Activated T-helper 1 cell treated with anti-CD3 and anti-CD28 coated beads, Interleukin-12 subunit alpha, Interleukin-12 subunit beta, Interleukin-2, Interleukin-4 antibody, amounts not matched to agents 30 ng/mL and 10 ng/mL and 1 ng/mL, durations not matched to agents 14 hours and 24 hours and 36 hours (primary cell): Measurements from ENCODE around the gene PTTG2. TPM values are rescaled to one million over a fixed set of nuclear protein-coding genes. Genes with fewer than 3 reads are reported as not detected.

Experiments
- DNase-seq: peaks from one replicate; pipeline ENCODE4 v3.0.0; 2021; ENCODE audit warnings: low spot score
- H3K27ac Mint-ChIP-seq: one replicate; pipeline ENCODE4 v1.8.0; 2021; ENCODE audit warnings: mild to moderate bottlenecking, mixed read lengths
- H3K27me3 Mint-ChIP-seq: one replicate; pipeline ENCODE4 v1.8.0; 2022; ENCODE audit warnings: mild to moderate bottlenecking, moderate library complexity, mixed read lengths; ENCODE audit not compliant: insufficient read depth
- H3K36me3 Mint-ChIP-seq: one replicate; pipeline ENCODE4 v1.8.0; 2021; ENCODE audit warnings: low read depth, mixed read lengths
- H3K4me1 Mint-ChIP-seq: one replicate; pipeline ENCODE4 v1.8.0; 2021; ENCODE audit warnings: low read depth, mixed read lengths
- H3K4me3 Mint-ChIP-seq: one replicate; pipeline ENCODE4 v1.8.0; 2021; ENCODE audit warnings: mild to moderate bottlenecking, moderate library complexity, mixed read lengths
- H3K9me3 Mint-ChIP-seq: one replicate; pipeline ENCODE4 v1.8.0; 2021; ENCODE audit warnings: mixed read lengths
- intact Hi-C: fragments of 100-400 bp; cut with micrococcal nuclease; formaldehyde crosslinking; loops from one replicate; pipeline ENCODE4 v1.15.1; 2024
- total RNA-seq: library from RNA; stranded (reverse); gene quantifications from 2 replicates; pipeline ENCODE4 v1.2.3, GENCODE V29; 2022

Gene PTTG2
- total RNA-seq, 1 donor from 2014 or later = 0.29 TPM

DNA sequence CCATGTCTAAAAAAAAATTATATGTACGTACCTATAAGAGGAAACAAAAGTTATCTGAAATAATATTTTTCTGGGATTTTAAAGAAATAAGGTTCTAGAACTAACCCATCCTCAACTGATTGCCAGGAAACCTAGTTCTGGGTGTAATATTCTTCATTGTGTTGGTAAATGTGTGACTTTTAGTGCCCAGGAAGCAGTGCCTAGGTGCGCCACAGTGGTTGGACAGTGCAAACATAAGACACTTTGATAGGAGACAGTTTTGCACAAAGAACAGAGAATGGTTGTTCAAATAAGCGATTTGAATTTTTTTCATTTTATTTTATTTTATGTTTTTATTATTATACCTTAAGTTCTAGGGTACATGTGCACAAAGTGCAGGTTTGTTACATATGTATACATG lies 22.0 kb upstream of the PTTG2 start:
- peaks cover 10% of the 10 kb centered on the region for H3K27me3 Mint-ChIP-seq
- intact Hi-C loops = no loop called here

DNA sequence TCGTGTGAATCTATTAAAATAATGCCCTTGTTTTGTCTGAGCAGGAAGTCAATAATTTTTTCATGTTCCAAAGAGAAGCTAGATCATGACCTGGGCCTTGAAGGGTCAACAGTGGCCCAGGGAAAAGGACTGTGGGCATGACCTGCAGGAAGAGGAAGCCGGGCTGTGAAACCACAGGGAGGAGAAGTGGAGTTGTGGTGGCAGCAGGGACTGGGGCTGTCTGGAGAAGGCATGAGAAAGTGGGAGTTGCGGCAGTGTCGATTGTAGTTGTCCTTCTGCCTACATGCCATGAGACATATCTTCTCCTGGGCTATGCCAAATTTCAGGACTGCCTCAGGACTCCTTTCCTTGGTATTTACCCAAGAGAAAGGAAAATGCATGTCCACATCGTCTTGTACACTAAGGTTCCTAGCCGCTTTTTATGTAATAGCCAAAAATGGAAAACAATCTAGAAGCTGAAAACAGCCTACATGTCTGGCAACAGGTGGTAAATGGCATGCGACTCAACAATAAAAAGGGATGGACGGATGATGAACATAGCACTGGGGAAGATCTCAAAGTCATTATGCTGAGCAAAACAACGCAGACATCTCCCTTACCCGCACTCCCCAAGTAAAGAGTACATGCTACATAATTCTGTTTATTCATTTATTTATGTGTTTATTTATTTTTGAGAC lies 13.6 kb upstream of the PTTG2 start:
- Mint-ChIP-seq H3K27me3 (peaks cover 1% of the 10 kb centered on the region), H3K27ac (no peak overlapping the region), H3K9me3 (no peaks in the 10 kb centered on the region), H3K4me1 (peaks cover 7% of the 10 kb centered on the region), H3K36me3 (peaks cover 1% of the 10 kb centered on the region), H3K4me3 (no peak overlapping the region)
- intact Hi-C loops = no loop called here
- no peak for DNase-seq

More for the DNA sequence above, 22.0 kb upstream of the PTTG2 start:
- no peaks in the 10 kb centered on the region for H3K4me1 Mint-ChIP-seq
- peaks cover 9% of the 10 kb centered on the region for H3K36me3 Mint-ChIP-seq
- no peak overlapping the region for H3K4me3 Mint-ChIP-seq
- H3K27ac Mint-ChIP-seq = no peak overlapping the region
- peaks cover 12% of the 10 kb centered on the region for H3K9me3 Mint-ChIP-seq
- DNase-seq = no peak

DNA sequence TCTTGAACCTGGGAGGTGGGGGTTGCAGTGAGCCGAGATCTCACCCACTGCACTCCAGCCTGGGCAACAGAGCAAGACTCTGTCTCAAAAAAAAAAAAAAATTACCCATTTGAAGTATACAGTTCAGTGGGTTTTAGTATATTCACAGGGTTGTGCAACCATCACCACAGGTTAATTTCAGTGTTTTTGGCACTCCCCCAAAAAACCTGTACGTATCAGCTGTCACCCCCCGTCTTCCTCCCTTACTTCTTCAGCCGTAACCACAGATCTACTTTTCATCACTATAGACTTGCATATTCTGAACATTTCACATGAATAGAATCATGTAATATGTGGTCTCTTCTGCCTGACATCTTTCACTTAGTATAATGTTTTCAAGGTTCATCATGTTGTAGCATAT lies 11.7 kb upstream of the PTTG2 start:
- Mint-ChIP-seq H3K36me3 (peaks cover 7% of the 10 kb centered on the region), H3K9me3 (no peaks in the 10 kb centered on the region), H3K27ac (no peak overlapping the region), H3K4me1 (peaks cover 7% of the 10 kb centered on the region), H3K4me3 (no peak overlapping the region), H3K27me3 (no peaks in the 10 kb centered on the region)
- intact Hi-C loops = no loop called here
- DNase-seq = no peak

DNA sequence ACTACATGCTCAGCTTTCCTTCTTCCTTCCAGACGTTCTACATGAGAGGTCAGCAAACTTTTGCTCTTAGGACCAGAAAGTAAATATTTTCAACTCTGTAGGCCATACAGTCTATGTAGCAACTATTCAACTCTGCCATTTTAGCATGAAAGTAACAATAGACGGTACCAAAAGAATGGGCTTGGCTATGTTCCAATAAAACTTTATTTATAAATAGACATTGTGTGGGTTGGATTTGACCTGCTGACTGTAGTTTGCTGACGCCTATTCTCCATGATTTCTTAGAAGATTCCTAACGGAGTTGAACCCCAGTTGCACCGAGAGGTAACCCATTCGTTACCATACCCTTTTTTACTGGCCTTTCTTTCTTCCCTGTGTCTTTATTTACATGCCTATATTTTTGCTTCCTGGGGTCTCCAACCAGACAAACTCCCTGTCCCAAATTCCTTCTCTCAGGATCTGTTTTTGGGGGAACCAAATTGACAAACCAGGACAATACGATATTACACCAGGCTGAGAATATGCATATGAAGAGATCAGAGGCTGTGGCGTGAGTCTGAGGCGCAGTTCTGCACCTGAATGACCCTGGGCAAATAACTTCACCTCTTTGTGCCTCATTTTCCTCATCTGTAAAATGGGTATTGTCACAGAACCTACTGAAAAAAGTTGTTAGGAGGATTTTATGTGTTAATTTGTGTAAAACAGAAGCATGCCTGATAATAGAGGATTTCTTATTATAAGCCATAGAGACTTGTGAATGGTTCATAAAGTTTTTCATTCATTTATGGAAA lies 10.4 kb upstream of the PTTG2 start:
- peaks cover 7% of the 10 kb centered on the region for H3K9me3 Mint-ChIP-seq
- H3K4me3 Mint-ChIP-seq = no peak overlapping the region
- intact Hi-C loops = no loop called here
- no peak for DNase-seq
- H3K27ac Mint-ChIP-seq = no peak overlapping the region
- no peaks in the 10 kb centered on the region for H3K27me3 Mint-ChIP-seq
- H3K36me3 Mint-ChIP-seq = peaks cover 7% of the 10 kb centered on the region
- H3K4me1 Mint-ChIP-seq = peaks cover 15% of the 10 kb centered on the region

DNA sequence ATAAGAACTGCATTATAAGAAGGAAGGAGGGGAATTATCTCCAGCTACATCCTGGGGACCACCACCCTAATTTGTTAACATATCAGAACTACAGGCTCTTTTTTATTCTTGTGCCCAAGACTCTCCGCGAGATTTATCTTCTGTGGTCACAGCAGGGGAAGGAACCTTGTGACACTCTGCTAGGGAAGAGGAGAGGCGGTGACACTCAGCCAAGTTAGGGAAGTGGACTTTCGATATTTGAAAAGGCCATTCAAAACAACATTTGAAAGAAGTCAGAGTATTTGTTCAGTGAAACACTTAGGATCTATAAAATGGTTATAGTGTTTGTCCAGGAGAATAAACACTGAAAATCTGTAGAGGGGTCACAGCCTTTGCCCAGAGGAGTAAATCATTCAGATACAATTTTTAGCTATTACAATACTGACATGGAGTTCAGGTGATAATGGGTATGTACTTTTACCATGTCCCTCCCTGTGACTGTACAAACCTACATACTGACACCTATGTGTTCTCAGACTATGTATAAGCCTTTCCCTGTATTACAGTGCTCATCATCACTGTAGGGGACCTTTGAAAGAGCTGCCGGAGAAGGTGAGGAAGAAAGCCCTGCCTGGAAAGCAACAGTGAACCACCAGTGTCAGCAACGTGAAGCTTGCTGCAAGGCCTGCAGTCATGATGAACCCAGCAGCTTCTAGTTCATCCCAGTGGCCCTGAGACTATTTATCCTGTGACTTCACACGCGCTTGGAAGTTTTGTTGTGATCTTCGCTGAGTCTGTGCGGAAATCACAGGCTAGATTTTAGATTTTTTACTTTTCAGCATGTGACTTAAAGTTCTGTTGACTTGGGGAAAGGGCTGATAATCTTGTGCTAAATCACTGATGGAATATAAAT lies 8.5 kb upstream of the PTTG2 start:
- H3K36me3 Mint-ChIP-seq = peaks cover 7% of the 10 kb centered on the region
- intact Hi-C loops = no loop called here
- no peaks in the 10 kb centered on the region for H3K27me3 Mint-ChIP-seq
- peaks cover 8% of the 10 kb centered on the region for H3K4me1 Mint-ChIP-seq
- no peak overlapping the region for H3K4me3 Mint-ChIP-seq
- DNase-seq = no peak
- no peak overlapping the region for H3K27ac Mint-ChIP-seq
- peaks cover 7% of the 10 kb centered on the region for H3K9me3 Mint-ChIP-seq

DNA sequence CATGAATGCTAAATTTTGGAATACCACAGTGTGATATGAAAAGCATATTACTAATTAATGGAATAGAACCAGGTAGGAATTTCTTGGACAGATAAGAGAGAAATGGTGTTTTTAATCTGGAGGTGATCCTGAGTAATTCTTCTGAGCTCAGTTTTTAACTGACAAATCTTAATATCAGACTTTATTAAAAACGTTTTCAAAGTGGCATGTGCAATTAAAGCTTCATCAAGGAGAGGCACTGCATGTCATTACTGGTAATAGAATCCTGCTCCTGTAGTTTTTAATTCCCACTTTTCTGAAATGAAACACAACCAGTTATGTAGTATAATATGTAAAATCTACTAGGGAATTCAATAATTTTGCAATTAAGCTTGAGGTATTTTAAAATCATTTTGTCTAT lies 7.0 kb upstream of the PTTG2 start:
- Mint-ChIP-seq H3K4me1 (peaks cover 8% of the 10 kb centered on the region), H3K9me3 (peaks cover 7% of the 10 kb centered on the region), H3K27me3 (no peaks in the 10 kb centered on the region), H3K27ac (no peak overlapping the region), H3K36me3 (peaks cover 7% of the 10 kb centered on the region), H3K4me3 (no peak overlapping the region)
- intact Hi-C loops = no loop called here
- DNase-seq = no peak

DNA sequence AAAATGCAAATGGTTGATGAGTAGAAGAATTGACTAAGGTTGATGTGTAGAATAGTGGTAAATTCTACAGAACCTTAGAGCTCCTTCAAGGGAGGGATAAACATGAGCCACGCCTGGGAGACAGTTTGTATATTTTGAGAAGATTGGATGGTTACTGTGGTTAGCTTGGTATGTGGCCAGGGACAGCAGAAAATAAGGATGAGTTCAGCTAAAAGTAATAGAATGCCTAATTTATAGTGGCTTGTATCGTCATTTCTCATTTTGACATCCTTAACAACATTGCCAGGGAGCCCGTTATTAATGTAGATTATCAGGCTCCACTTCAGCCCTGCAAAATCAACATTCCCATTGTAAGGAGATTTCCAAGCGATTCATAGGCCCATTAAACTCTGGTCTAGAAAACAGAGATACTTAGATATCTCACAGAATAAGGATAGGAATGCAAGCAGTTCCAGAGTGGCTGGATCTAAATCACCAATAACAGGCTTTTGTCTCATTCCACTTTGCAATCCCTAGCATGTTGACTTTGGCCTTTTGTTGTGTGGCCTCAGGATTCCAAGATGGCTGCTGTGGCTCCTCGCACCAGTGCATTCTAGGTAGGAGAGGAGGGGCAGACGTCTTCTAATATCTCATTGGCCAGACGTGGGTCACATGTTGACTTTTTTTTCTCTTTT lies 6.4 kb upstream of the PTTG2 start:
- Mint-ChIP-seq H3K4me3 (no peak overlapping the region), H3K27ac (no peak overlapping the region)
- intact Hi-C loops = loop anchor here (1.0 kb wide), 1 partner anchor 62 kb away; the partner anchor contains the start of gene TBC1D1

DNA sequence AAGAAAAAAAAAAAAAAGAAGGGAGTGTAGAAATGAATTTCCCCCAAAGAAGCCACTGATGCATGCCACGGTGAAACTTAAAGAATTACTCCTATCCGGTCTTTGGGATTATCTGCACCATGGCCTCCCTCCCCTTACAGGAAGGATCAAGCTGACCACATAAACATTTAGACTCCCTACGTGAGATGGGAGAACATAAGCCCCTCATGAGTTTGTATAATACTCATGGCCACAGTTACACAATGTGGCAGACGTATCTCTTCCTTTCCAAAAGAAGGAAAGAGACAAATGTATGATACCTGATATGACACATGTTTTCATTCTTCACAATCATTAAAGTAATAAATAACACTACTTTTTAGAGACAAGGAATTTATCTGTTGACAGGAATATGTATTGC lies 3.3 kb upstream of the PTTG2 start:
- intact Hi-C loops = no loop called here
- Mint-ChIP-seq H3K9me3 (peaks cover 7% of the 10 kb centered on the region), H3K36me3 (peaks cover 5% of the 10 kb centered on the region), H3K4me3 (no peak overlapping the region), H3K4me1 (peaks cover 8% of the 10 kb centered on the region), H3K27ac (no peak overlapping the region), H3K27me3 (no peaks in the 10 kb centered on the region)
- no peak for DNase-seq

More for the DNA sequence above, 6.4 kb upstream of the PTTG2 start:
- Mint-ChIP-seq H3K4me1 (peaks cover 8% of the 10 kb centered on the region), H3K36me3 (peaks cover 9% of the 10 kb centered on the region), H3K27me3 (no peaks in the 10 kb centered on the region), H3K9me3 (peaks cover 7% of the 10 kb centered on the region)
- DNase-seq = no peak

DNA sequence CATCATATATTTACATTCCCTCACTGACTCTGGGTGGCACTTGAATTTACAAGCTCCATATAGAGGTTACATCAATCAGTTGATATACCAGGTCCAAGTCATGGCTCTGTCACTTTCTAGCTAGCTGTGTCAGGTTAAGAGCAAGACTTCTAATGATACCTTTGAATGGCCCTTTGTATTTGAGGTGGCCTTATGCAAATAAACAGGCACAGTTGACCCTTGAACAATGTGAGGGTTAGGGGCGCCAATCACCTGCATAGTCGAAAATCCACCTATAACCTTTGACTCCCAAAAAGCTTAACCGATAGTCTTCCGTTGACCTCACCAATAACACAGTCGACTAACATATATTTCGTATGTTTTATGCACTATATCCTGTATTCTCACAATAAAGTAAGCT lies 1.3 kb upstream of the PTTG2 start:
- peaks cover 8% of the 10 kb centered on the region for H3K4me1 Mint-ChIP-seq
- H3K27me3 Mint-ChIP-seq = no peaks in the 10 kb centered on the region
- H3K9me3 Mint-ChIP-seq = peaks cover 7% of the 10 kb centered on the region
- intact Hi-C loops = no loop called here
- no peak for DNase-seq
- H3K4me3 Mint-ChIP-seq = no peak overlapping the region
- H3K36me3 Mint-ChIP-seq = peaks cover 2% of the 10 kb centered on the region
- H3K27ac Mint-ChIP-seq = no peak overlapping the region

DNA sequence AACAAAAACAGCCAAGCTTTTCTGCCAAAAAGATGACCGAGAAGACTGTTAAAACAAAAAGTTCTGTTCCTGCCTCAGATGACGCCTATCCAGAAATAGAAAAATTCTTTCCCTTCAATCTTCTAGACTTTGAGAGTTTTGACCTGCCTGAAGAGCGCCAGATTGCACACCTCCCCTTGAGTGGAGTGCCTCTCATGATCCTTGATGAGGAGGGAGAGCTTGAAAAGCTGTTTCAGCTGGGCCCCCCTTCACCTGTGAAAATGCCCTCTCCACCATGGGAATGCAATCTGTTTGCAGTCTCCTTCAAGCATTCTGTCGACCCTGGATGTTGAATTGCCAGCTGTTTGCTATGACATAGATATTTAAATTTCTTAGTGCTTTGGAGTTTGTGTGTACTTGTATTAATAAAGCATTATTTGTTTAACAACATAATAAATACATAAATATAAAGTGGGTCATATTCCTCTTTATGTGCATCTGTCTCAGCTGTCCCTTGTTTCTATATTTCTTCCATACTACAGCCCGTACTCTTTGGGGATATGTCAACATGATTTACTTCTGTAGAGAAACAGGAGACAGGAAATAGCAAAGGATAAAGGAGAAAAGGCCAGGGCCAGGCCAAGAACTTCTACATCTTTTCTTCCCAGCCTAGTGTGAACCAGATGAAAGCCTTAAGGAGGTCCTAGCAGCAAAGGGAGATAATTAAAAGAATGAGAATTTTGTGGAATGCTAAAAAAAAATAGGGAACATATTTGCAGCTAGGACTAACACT lies 667 bp downstream of the PTTG2 start:
- H3K4me3 Mint-ChIP-seq = no peak overlapping the region
- intact Hi-C loops = no loop called here

DNA sequence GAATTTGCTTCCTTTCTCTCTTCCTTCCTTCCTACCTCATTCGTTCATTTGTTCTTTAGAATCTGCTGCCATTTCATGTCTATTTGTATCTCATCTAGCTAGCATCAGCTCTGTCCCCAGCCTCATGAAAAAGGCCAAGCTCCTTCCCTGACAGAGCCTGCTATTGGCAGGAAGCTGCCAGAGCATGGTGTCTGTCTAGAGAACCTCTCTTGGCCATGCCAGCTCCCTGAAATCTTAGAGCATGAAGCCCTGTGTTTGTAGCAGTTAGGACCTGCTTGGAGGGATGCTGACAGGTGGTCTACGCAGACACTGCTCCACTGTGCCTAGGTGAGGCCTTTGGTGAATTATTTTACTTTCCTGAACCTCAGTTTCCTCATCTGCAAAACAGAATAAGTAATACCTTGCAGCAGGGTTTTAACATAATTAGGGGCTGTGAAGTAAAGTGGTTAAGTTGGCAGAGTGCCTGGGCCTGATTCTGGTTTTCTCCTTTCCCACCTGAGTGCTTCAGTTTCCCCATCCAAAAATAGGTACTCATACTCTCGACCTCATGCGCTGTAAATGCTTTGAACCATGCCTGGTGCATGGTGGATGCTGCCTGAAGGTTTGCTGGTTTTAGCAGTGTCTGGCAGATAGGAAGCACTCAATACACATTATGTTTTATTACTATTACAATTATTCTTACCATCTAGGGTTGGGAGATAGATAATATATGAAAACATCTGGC lies 4.7 kb downstream of the PTTG2 start:
- intact Hi-C loops = no loop called here
- no peaks in the 10 kb centered on the region for H3K36me3 Mint-ChIP-seq
- no peak overlapping the region for H3K27ac Mint-ChIP-seq
- no peaks in the 10 kb centered on the region for H3K9me3 Mint-ChIP-seq
- H3K4me1 Mint-ChIP-seq = peaks cover 10% of the 10 kb centered on the region
- DNase-seq = no peak
- H3K27me3 Mint-ChIP-seq = no peaks in the 10 kb centered on the region
- H3K4me3 Mint-ChIP-seq = no peak overlapping the region

More for the DNA sequence above, 667 bp downstream of the PTTG2 start:
- Mint-ChIP-seq H3K27ac (no peak overlapping the region), H3K27me3 (no peaks in the 10 kb centered on the region), H3K36me3 (peaks cover 2% of the 10 kb centered on the region), H3K4me1 (no peaks in the 10 kb centered on the region), H3K9me3 (no peaks in the 10 kb centered on the region)
- DNase-seq = no peak
